Esophagus mucosa (tissue), 1 donor: ENCODE results near the gene C1orf53. TPM values are rescaled to one million over a fixed set of nuclear protein-coding genes. Genes with fewer than 3 reads are reported as not detected.

Experiments used
- total RNA-seq: library from RNA; stranded (reverse); gene quantifications from one replicate; pipeline ENCODE4 v1.2.4, GENCODE V29; 2023
- donor health status: DM: yes; HTN: yes; CAD: no.

The C1orf53 gene
- total RNA-seq, 1 donor from 2014 or later: 2.6 TPM

Other genes with a start within 250 kb of the C1orf53 start
- 15.2 TPM for gene DENND1B, start 127.2 kb upstream of the C1orf53 start, total RNA-seq
- gene LHX9, start 14.7 kb downstream of the C1orf53 start, total RNA-seq: not detected